Activated T-helper 1 cell treated with anti-CD3 and anti-CD28 coated beads, Interleukin-12 subunit alpha, Interleukin-12 subunit beta, Interleukin-2, Interleukin-4 antibody, amounts not matched to agents 30 ng/mL and 10 ng/mL and 1 ng/mL, durations not matched to agents 14 hours and 24 hours and 36 hours (primary cell): ENCODE measurements around the gene PMIS2. TPM values are rescaled to one million over a fixed set of nuclear protein-coding genes. Genes with fewer than 3 reads are reported as not detected.
A peak's percentile ranks its signal among the peaks of the same experiment; 100 is the strongest.

Source experiments
- DNase-seq: peaks from one replicate; pipeline ENCODE4 v3.0.0; 2021; ENCODE audit warnings: low spot score
- H3K27ac Mint-ChIP-seq: one replicate; pipeline ENCODE4 v1.8.0; 2021; ENCODE audit warnings: mild to moderate bottlenecking, mixed read lengths
- H3K27me3 Mint-ChIP-seq: one replicate; pipeline ENCODE4 v1.8.0; 2022; ENCODE audit warnings: mild to moderate bottlenecking, moderate library complexity, mixed read lengths; ENCODE audit not compliant: insufficient read depth
- H3K36me3 Mint-ChIP-seq: one replicate; pipeline ENCODE4 v1.8.0; 2021; ENCODE audit warnings: low read depth, mixed read lengths
- H3K4me1 Mint-ChIP-seq: one replicate; pipeline ENCODE4 v1.8.0; 2021; ENCODE audit warnings: low read depth, mixed read lengths
- H3K4me3 Mint-ChIP-seq: one replicate; pipeline ENCODE4 v1.8.0; 2021; ENCODE audit warnings: mild to moderate bottlenecking, moderate library complexity, mixed read lengths
- H3K9me3 Mint-ChIP-seq: one replicate; pipeline ENCODE4 v1.8.0; 2021; ENCODE audit warnings: mixed read lengths
- intact Hi-C: fragments of 100-400 bp; cut with micrococcal nuclease; formaldehyde crosslinking; loops from one replicate; pipeline ENCODE4 v1.15.1; 2024
- total RNA-seq: library from RNA; stranded (reverse); gene quantifications from 2 replicates; pipeline ENCODE4 v1.2.3, GENCODE V29; 2022

The PMIS2 gene
- total RNA-seq, 1 donor from 2014 or later: not detected

GRCh38 chr19:35629332-35629633, 43.3 kb downstream of the PMIS2 start:
- H3K9me3 Mint-ChIP-seq: no peaks in the 10 kb centered on the region
- no peak for DNase-seq
- H3K36me3 Mint-ChIP-seq: peaks cover 34% of the 10 kb centered on the region
- no peaks in the 10 kb centered on the region for H3K27me3 Mint-ChIP-seq
- peak overlapping the region; percentile 100 for H3K27ac Mint-ChIP-seq
- peak overlapping the region; percentile 100 for H3K4me3 Mint-ChIP-seq
- peaks cover 12% of the 10 kb centered on the region for H3K4me1 Mint-ChIP-seq
- intact Hi-C loops: no loop called here

- peaks cover 2% of the 10 kb centered on the region for H3K4me1 Mint-ChIP-seq
- no peak overlapping the region for H3K27ac Mint-ChIP-seq
- no peak overlapping the region for H3K4me3 Mint-ChIP-seq
- peaks cover 51% of the 10 kb centered on the region for H3K36me3 Mint-ChIP-seq
- intact Hi-C loops: no loop called here
- no peaks in the 10 kb centered on the region for H3K27me3 Mint-ChIP-seq
- no peaks in the 10 kb centered on the region for H3K9me3 Mint-ChIP-seq
- DNase-seq: no peak
These were observed 47.9 kb downstream of the PMIS2 start for GRCh38 chr19:35633727-35634440.

GRCh38 chr19:35636651-35637050, 50.7 kb downstream of the PMIS2 start:
- no peak for DNase-seq
- Mint-ChIP-seq H3K4me3 (no peak overlapping the region), H3K27ac (peak overlapping the region; percentile 20), H3K4me1 (peaks cover 7% of the 10 kb centered on the region), H3K36me3 (peaks cover 38% of the 10 kb centered on the region), H3K9me3 (no peaks in the 10 kb centered on the region), H3K27me3 (no peaks in the 10 kb centered on the region)
- intact Hi-C loops: no loop called here

Other genes with a start within 250 kb of the PMIS2 start
- gene FFAR1, start 238.3 kb upstream of the PMIS2 start, total RNA-seq: 0.12 and 0.18 TPM in 2 replicates
- gene FFAR3, start 227.7 kb upstream of the PMIS2 start, total RNA-seq: 0.20 and 0.36 TPM in 2 replicates
- 0.20 TPM in 1 of 2 replicates, not detected in the other for gene GPR42, start 215.1 kb upstream of the PMIS2 start, total RNA-seq
- not detected in 2 replicates for gene FFAR2, start 137.9 kb upstream of the PMIS2 start, total RNA-seq
- not detected in 2 replicates for gene KRTDAP, start 95.7 kb upstream of the PMIS2 start, total RNA-seq
- gene DMKN, start 72.5 kb upstream of the PMIS2 start, total RNA-seq: not detected in 2 replicates
- gene SBSN, start 57.9 kb upstream of the PMIS2 start, total RNA-seq: not detected in 2 replicates
- not detected in 2 replicates for gene GAPDHS, start 52.7 kb upstream of the PMIS2 start, total RNA-seq
- gene TMEM147, start 40.5 kb upstream of the PMIS2 start, total RNA-seq: 122 and 123 TPM in 2 replicates
- gene ATP4A, start 22.5 kb upstream of the PMIS2 start, total RNA-seq: not detected in 2 replicates
- gene HAUS5, start 26.6 kb downstream of the PMIS2 start, total RNA-seq: 41.0 and 48.4 TPM in 2 replicates
- 105 and 118 TPM in 2 replicates for gene RBM42, start 42.9 kb downstream of the PMIS2 start, total RNA-seq
- 0.98 and 1.0 TPM in 2 replicates for gene ETV2, start 55.6 kb downstream of the PMIS2 start, total RNA-seq
- gene COX6B1, start 62.1 kb downstream of the PMIS2 start, total RNA-seq: 434 and 451 TPM in 2 replicates
- gene UPK1A, start 80.3 kb downstream of the PMIS2 start, total RNA-seq: 0.41 and 0.51 TPM in 2 replicates
- gene ZBTB32, start 118.4 kb downstream of the PMIS2 start, total RNA-seq: 126 TPM in 2 replicates
- 61.9 and 65.2 TPM in 2 replicates for gene KMT2B, start 131.8 kb downstream of the PMIS2 start, total RNA-seq
- 105 and 106 TPM in 2 replicates for gene IGFLR1, start 156.3 kb downstream of the PMIS2 start, total RNA-seq
- gene U2AF1L4, start 159.2 kb downstream of the PMIS2 start, total RNA-seq: 28.1 and 29.7 TPM in 2 replicates
- 50.6 and 54.6 TPM in 2 replicates for gene PSENEN, start 159.5 kb downstream of the PMIS2 start, total RNA-seq
- 9.3 and 9.8 TPM in 2 replicates for gene LIN37, start 162.4 kb downstream of the PMIS2 start, total RNA-seq
- 0.78 TPM in 1 of 2 replicates, not detected in the other for gene HSPB6, start 170.9 kb downstream of the PMIS2 start, total RNA-seq
- gene PROSER3, start 172.0 kb downstream of the PMIS2 start, total RNA-seq: 39.5 and 45.1 TPM in 2 replicates
- gene ARHGAP33, start 189.4 kb downstream of the PMIS2 start, total RNA-seq: 24.5 and 25.8 TPM in 2 replicates
- gene PRODH2, start 226.7 kb downstream of the PMIS2 start, total RNA-seq: not detected in 2 replicates